ENCODE results near the gene SELENOO. TPM values are rescaled to one million over a fixed set of nuclear protein-coding genes. Genes with fewer than 3 reads are reported as not detected.

SELENOO gene
- total RNA-seq, 1 experiment from 2014 or later: 41.3 TPM

DNA sequence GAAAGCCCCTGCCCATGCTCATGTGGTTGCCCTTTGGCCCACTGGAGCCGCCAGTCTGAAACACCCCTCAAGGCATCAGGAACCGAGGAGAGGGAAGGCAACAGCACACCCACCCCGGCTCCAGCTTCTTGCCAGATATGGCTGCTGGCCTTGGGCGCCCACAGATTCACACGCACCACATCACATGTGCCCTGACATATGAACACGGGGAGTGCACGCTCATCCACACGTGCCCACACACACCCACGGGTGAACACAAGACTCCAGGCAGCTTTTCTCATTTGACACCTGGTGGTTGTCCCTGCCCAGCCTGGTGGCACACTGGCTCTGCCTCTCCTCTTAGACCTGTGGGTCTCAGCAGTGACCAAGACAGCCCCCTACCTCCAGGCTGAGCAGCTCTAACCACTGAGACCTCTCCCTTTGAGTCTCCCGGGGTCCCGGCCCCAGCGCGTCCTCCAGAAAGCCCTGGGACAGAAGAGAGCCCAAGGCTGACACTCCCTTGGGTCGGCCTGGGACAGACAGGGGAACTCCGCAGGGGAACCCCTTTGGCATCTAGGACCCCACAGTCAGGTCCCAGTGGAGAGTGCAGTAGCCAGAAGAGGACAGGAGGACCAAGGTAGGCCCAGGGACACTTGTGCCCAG is 63.4 kb downstream of the SELENOO start:
- no peak overlapping the region for H3K4me3 ChIP-seq (ENCODE audit: low read depth, low read length, poor library complexity, severe bottlenecking)
- H3K9me3 ChIP-seq (ENCODE audit: low read depth, low read length, poor library complexity, severe bottlenecking): no peaks in the 10 kb centered on the region
- H3K36me3 ChIP-seq (ENCODE audit: insufficient read depth, low read length, poor library complexity, severe bottlenecking): no peaks in the 10 kb centered on the region
- POLR2A ChIA-PET (ENCODE audit: low non-redundant PET): no interaction called here
- CTCF ChIA-PET: interaction anchor here (0.5 kb wide), 1 partner anchor 29 kb away, joined by 6 read pairs; no protein-coding TSS in a partner anchor
- intact Hi-C loops (cut with micrococcal nuclease; ENCODE audit: unreplicated experiment): no loop called here
- TF ChIP-seq EZH2 (IDR thresholded peaks at IDR 0.05; ENCODE audit: borderline replicate concordance, low read depth, low read length, poor library complexity, severe bottlenecking): no peak
- TF ChIP-seq, protein P1, sequence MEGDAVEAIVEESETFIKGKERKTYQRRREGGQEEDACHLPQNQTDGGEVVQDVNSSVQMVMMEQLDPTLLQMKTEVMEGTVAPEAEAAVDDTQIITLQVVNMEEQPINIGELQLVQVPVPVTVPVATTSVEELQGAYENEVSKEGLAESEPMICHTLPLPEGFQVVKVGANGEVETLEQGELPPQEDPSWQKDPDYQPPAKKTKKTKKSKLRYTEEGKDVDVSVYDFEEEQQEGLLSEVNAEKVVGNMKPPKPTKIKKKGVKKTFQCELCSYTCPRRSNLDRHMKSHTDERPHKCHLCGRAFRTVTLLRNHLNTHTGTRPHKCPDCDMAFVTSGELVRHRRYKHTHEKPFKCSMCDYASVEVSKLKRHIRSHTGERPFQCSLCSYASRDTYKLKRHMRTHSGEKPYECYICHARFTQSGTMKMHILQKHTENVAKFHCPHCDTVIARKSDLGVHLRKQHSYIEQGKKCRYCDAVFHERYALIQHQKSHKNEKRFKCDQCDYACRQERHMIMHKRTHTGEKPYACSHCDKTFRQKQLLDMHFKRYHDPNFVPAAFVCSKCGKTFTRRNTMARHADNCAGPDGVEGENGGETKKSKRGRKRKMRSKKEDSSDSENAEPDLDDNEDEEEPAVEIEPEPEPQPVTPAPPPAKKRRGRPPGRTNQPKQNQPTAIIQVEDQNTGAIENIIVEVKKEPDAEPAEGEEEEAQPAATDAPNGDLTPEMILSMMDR (conservative IDR thresholded peaks at IDR 0.05; ENCODE audit: low read depth, low read length): no peak
- DNase-seq (ENCODE audit: low spot score): no peak
- no peaks in the 10 kb centered on the region for H3K27me3 ChIP-seq (replicated peaks; ENCODE audit: insufficient read depth, low read depth, low read length, poor library complexity)
- H3K27ac ChIP-seq (ENCODE audit: low read depth, low read length, poor library complexity, severe bottlenecking): no peak overlapping the region
- no TSS peak for BruUV-seq (replicated peaks)
- H3K4me1 ChIP-seq (ENCODE audit: insufficient read depth, low read length, poor library complexity, severe bottlenecking): peaks cover 26% of the 10 kb centered on the region

DNA sequence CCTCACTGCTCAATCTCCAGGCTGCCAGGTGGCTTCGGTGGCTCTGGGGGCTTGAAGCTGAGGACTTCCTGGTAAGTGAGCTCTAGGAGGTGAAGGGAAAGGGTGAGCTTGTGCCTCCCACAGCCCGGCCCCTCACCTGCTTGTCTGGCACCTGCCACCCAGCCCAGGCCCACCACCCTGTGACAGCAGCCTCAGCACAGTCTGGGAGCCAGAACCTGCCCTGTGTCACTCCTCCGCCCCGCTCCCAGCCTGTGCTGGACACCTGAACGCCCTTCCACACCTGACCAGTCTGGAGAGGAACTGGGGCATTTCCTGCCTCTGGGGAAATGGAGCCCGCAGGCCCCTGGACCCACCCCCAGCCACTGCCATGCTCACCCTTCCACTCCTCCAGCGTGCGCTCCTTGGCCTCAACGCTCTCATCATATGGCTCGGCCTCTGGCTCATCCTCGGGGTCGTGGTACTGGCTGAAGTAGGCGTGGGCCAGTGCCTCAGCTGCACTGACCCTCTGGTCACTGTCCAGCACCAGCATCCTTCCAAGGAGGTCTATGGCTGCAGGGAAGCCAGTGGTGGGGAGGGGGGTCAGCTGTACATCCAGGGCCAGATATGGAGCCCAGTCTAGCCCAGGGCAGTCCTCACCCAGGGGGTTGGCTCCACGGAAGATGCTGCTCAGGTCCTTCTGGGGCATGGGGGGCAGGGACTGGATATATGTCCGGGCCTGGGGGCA is 64.3 kb downstream of the SELENOO start:
- ChIA-PET CTCF (interaction anchor here (0.6 kb wide), 1 partner anchor 77 kb away, joined by 3 read pairs; no protein-coding TSS in a partner anchor), POLR2A (ENCODE audit: low non-redundant PET) (no interaction called here)
- no peak for TF ChIP-seq EZH2 (IDR thresholded peaks at IDR 0.05; ENCODE audit: borderline replicate concordance, low read depth, low read length, poor library complexity, severe bottlenecking)
- TF ChIP-seq, protein P1 (conservative IDR thresholded peaks at IDR 0.05; ENCODE audit: low read depth, low read length): no peak
- intact Hi-C loops (cut with micrococcal nuclease; ENCODE audit: unreplicated experiment): no loop called here
- BruUV-seq (replicated peaks): no TSS peak
- H3K4me3 ChIP-seq (ENCODE audit: low read depth, low read length, poor library complexity, severe bottlenecking): no peak overlapping the region
- H3K9me3 ChIP-seq (ENCODE audit: low read depth, low read length, poor library complexity, severe bottlenecking): no peaks in the 10 kb centered on the region
- peaks cover 31% of the 10 kb centered on the region for H3K4me1 ChIP-seq (ENCODE audit: insufficient read depth, low read length, poor library complexity, severe bottlenecking)
- H3K27me3 ChIP-seq (replicated peaks; ENCODE audit: insufficient read depth, low read depth, low read length, poor library complexity): no peaks in the 10 kb centered on the region
- DNase-seq (ENCODE audit: low spot score): no peak
- no peak overlapping the region for H3K27ac ChIP-seq (ENCODE audit: low read depth, low read length, poor library complexity, severe bottlenecking)
- H3K36me3 ChIP-seq (ENCODE audit: insufficient read depth, low read length, poor library complexity, severe bottlenecking): no peaks in the 10 kb centered on the region

DNA sequence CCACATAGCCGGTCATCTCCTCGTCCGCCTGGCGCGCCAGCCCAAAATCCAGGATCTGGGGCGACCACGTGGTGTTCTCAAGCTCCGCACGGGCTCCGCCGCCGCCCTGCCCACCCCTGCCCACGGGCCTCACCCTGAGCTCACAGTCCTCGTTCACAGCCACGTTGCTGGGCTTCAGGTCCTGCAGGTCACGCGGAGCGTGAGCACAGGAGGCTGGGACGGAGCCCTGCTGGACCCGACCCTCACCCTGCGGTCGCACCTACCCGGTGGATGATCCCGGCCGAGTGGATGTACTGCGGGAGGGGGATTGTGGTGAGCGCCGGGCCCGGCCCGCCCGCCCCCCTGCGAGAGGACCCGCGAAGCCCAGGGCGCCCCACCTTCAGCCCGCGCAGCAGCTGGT is 66.2 kb downstream of the SELENOO start:
- no peak for TF ChIP-seq EZH2 (IDR thresholded peaks at IDR 0.05; ENCODE audit: borderline replicate concordance, low read depth, low read length, poor library complexity, severe bottlenecking)
- TF ChIP-seq, protein P1 (conservative IDR thresholded peaks at IDR 0.05; ENCODE audit: low read depth, low read length): no peak
- intact Hi-C loops (cut with micrococcal nuclease; ENCODE audit: unreplicated experiment): no loop called here
- Histone ChIP-seq H3K4me1 (ENCODE audit: insufficient read depth, low read length, poor library complexity, severe bottlenecking) (peaks cover 43% of the 10 kb centered on the region), H3K36me3 (ENCODE audit: insufficient read depth, low read length, poor library complexity, severe bottlenecking) (no peaks in the 10 kb centered on the region), H3K9me3 (ENCODE audit: low read depth, low read length, poor library complexity, severe bottlenecking) (no peaks in the 10 kb centered on the region), H3K4me3 (ENCODE audit: low read depth, low read length, poor library complexity, severe bottlenecking) (no peak overlapping the region), H3K27me3 (replicated peaks; ENCODE audit: insufficient read depth, low read depth, low read length, poor library complexity) (no peaks in the 10 kb centered on the region), H3K27ac (ENCODE audit: low read depth, low read length, poor library complexity, severe bottlenecking) (no peak overlapping the region)
- CTCF ChIA-PET: interaction anchor here (1.2 kb wide), 1 partner anchor 14 kb away, joined by 3 read pairs; no protein-coding TSS in a partner anchor
- DNase-seq (ENCODE audit: low spot score): no peak
- BruUV-seq (replicated peaks): no TSS peak
- POLR2A ChIA-PET (ENCODE audit: low non-redundant PET): interaction anchor here (0.5 kb wide), 1 partner anchor 360 kb away, joined by 3 read pairs; no protein-coding TSS in a partner anchor

Other genes starting within 250 kb of the SELENOO start
- gene PIM3, start 240.2 kb upstream of the SELENOO start, total RNA-seq (2021): 70.9 and 71.3 TPM in 2 replicates
- gene IL17REL, start 188.2 kb upstream of the SELENOO start, total RNA-seq (2021): not detected in 2 replicates
- gene TTLL8, start 142.7 kb upstream of the SELENOO start, total RNA-seq (2021): not detected in 2 replicates
- 0.37 and 0.75 TPM in 2 replicates for gene MLC1, start 115.6 kb upstream of the SELENOO start, total RNA-seq (2021)
- 0.33 TPM in 1 of 2 replicates, not detected in the other for gene MOV10L1, start 111.0 kb upstream of the SELENOO start, total RNA-seq (2021)
- gene PANX2, start 30.3 kb upstream of the SELENOO start, total RNA-seq (2021): 7.6 and 9.1 TPM in 2 replicates
- 63.9 and 68.2 TPM in 2 replicates for gene TRABD, start 15.1 kb upstream of the SELENOO start, total RNA-seq (2021)
- gene TUBGCP6, start 44.0 kb downstream of the SELENOO start, total RNA-seq (2021): 31.0 and 33.1 TPM in 2 replicates
- 38.6 and 42.8 TPM in 2 replicates for gene HDAC10, start 50.3 kb downstream of the SELENOO start, total RNA-seq (2021)
- 20.8 and 27.5 TPM in 2 replicates for gene MAPK12, start 60.7 kb downstream of the SELENOO start, total RNA-seq (2021)
- 5.4 and 10.4 TPM in 2 replicates for gene MAPK11, start 69.4 kb downstream of the SELENOO start, total RNA-seq (2021)
- gene PLXNB2, start 106.6 kb downstream of the SELENOO start, total RNA-seq (2021): 155 and 173 TPM in 2 replicates
- 5.3 and 10.8 TPM in 2 replicates for gene DENND6B, start 126.0 kb downstream of the SELENOO start, total RNA-seq (2021)
- 64.6 and 66.7 TPM in 2 replicates for gene PPP6R2, start 142.3 kb downstream of the SELENOO start, total RNA-seq (2021)

Measured in A673 (cell line).